Measurements from ENCODE around the gene NPLOC4. TPM values are rescaled to one million over a fixed set of nuclear protein-coding genes. Genes with fewer than 3 reads are reported as not detected.

Gene NPLOC4
- total and polyA plus RNA-seq, 2 of the 13 experiments (the other 11 are each of a cell fraction or from before 2014, with no cell fraction given), result 57.0 to 97.0 TPM

- TF ChIP-seq ZNF609 (CRISPR knock-in tag; IDR thresholded peaks at IDR 0.05; ENCODE audit: borderline replicate concordance) (no peak), SRY (CRISPR knock-in tag; IDR thresholded peaks at IDR 0.05) (peak; percentile 95), MZF1 (CRISPR knock-in tag; IDR thresholded peaks at IDR 0.05; ENCODE audit: borderline replicate concordance) (no peak), RFX3 (CRISPR knock-in tag; IDR thresholded peaks at IDR 0.05) (peak; percentile 28; the same call in 1 of the 2 replicates), ZNF530 (CRISPR knock-in tag; IDR thresholded peaks at IDR 0.05; ENCODE audit: low read depth) (peak; percentile 63; the same call in 1 of the 2 replicates), ZZZ3 (CRISPR knock-in tag; IDR thresholded peaks at IDR 0.05; ENCODE audit: borderline replicate concordance) (peak; percentile 96), ZNF414 (CRISPR knock-in tag; IDR thresholded peaks at IDR 0.05) (peak; percentile 27; the same call in 1 of the 2 replicates), KDM1A (CRISPR knock-in tag; IDR thresholded peaks at IDR 0.05) (no peak), ZNF749 (CRISPR knock-in tag; IDR thresholded peaks at IDR 0.05; ENCODE audit: borderline replicate concordance) (no peak; the same call in 1 of the 2 replicates), ZBTB7A (CRISPR knock-in tag; IDR thresholded peaks at IDR 0.05) (peak; percentile 72), RARA (CRISPR knock-in tag; IDR thresholded peaks at IDR 0.05) (no peak), IRF2 (CRISPR knock-in tag; IDR thresholded peaks at IDR 0.05) (peak; percentile 88), POGK (CRISPR knock-in tag; conservative IDR thresholded peaks at IDR 0.05) (peak; percentile 96), HDAC6 (IDR thresholded peaks at IDR 0.05; ENCODE audit: low read depth, low read length) (no peak), ZNF335 (CRISPR knock-in tag; IDR thresholded peaks at IDR 0.05) (peak; percentile 91), GPBP1L1 (CRISPR knock-in tag; IDR thresholded peaks at IDR 0.05) (no peak), SSRP1 (CRISPR knock-in tag; IDR thresholded peaks at IDR 0.05) (no peak), CSRNP2 (CRISPR knock-in tag; conservative IDR thresholded peaks at IDR 0.05; ENCODE audit: low read depth) (no peak), ZNF235 (CRISPR knock-in tag; IDR thresholded peaks at IDR 0.05; ENCODE audit: borderline replicate concordance) (0 out of 2 replicates have a peak, but pooled peaks have one; percentile 69)
Measured at GRCh38 chr17:81666342-81667191, 29.7 kb upstream of the NPLOC4 start, which contains the start of the genes CCDC137 and OXLD1 (continued).

Measured in HepG2 (cell line).